HEK293 (cell line): ENCODE data around the gene COMP.
A peak's percentile ranks its signal among the peaks of the same experiment; 100 is the strongest.

Source experiments
- GLI4 ChIP-seq: fragments of 450-650 bp; formaldehyde crosslinking; IDR thresholded peaks from 2 replicates; pipeline ENCODE4 v1.5.1; 2016; ENCODE audit warnings: missing biosample characterization, missing genetic modification characterization
- HOXC10 ChIP-seq: sonication (generic); formaldehyde crosslinking; IDR thresholded peaks from 2 replicates; pipeline ENCODE4 v1.8.1; 2023; ENCODE audit warnings: mild to moderate bottlenecking, missing genetic modification reagents
- OSR2 ChIP-seq: fragments of 450-650 bp; formaldehyde crosslinking; IDR thresholded peaks from 2 replicates; pipeline ENCODE4 v1.5.1; 2016; ENCODE audit warnings: missing biosample characterization, missing genetic modification characterization
- PRDM10 ChIP-seq: fragments of 450-650 bp; formaldehyde crosslinking; IDR thresholded peaks from 2 replicates; pipeline ENCODE4 v1.5.1; 2016; ENCODE audit warnings: missing biosample characterization, missing genetic modification characterization
- REPIN1 ChIP-seq: fragments of 450-650 bp; formaldehyde crosslinking; IDR thresholded peaks from 2 replicates; pipeline ENCODE4 v1.5.1; 2017; ENCODE audit warnings: missing biosample characterization, missing genetic modification characterization, low read depth
- TRIM28 ChIP-seq: IDR thresholded peaks from 2 replicates; pipeline ENCODE4 v1.6.1; 2011; ENCODE audit warnings: low read length, control low read depth, borderline replicate concordance
- ZBTB49 ChIP-seq: fragments of 450-650 bp; formaldehyde crosslinking; IDR thresholded peaks from 2 replicates; pipeline ENCODE4 v1.5.1; 2016; ENCODE audit warnings: missing biosample characterization, missing genetic modification characterization, low read depth
- ZBTB6 ChIP-seq: fragments of 450-650 bp; formaldehyde crosslinking; IDR thresholded peaks from 2 replicates; pipeline ENCODE4 v1.5.1; 2017; ENCODE audit warnings: missing biosample characterization, missing genetic modification characterization
- ZNF146 ChIP-seq: fragments of 450-650 bp; formaldehyde crosslinking; IDR thresholded peaks from 2 replicates; pipeline ENCODE4 v1.5.1; 2016; ENCODE audit warnings: missing biosample characterization, missing genetic modification characterization
- ZNF16 ChIP-seq: fragments of 450-650 bp; formaldehyde crosslinking; IDR thresholded peaks from 2 replicates; pipeline ENCODE4 v1.5.1; 2016; ENCODE audit warnings: low read depth, missing biosample characterization, missing genetic modification characterization
- ZNF184 ChIP-seq: fragments of 450-650 bp; IDR thresholded peaks from 2 replicates; pipeline ENCODE4 v1.5.1; 2018; ENCODE audit warnings: missing biosample characterization, mild to moderate bottlenecking, missing genetic modification characterization
- ZNF202 ChIP-seq: fragments of 450-650 bp; formaldehyde crosslinking; IDR thresholded peaks from 2 replicates; pipeline ENCODE4 v1.5.1; 2016; ENCODE audit warnings: missing biosample characterization, missing genetic modification characterization, borderline replicate concordance
- ZNF280C ChIP-seq: fragments of 450-650 bp; formaldehyde crosslinking; IDR thresholded peaks from 2 replicates; pipeline ENCODE4 v1.5.1; 2016; ENCODE audit warnings: missing biosample characterization, missing genetic modification characterization
- ZNF37A ChIP-seq: fragments of 450-650 bp; IDR thresholded peaks from 2 replicates; pipeline ENCODE4 v1.5.1; 2018; ENCODE audit warnings: missing biosample characterization, missing genetic modification characterization
- ZNF488 ChIP-seq: fragments of 450-650 bp; formaldehyde crosslinking; IDR thresholded peaks from 2 replicates; pipeline ENCODE4 v1.5.1; 2016; ENCODE audit warnings: missing biosample characterization, missing genetic modification characterization
- ZNF510 ChIP-seq: fragments of 450-650 bp; formaldehyde crosslinking; IDR thresholded peaks from 2 replicates; pipeline ENCODE4 v1.5.1; 2018; ENCODE audit warnings: mild to moderate bottlenecking, missing genetic modification characterization, missing biosample characterization; ENCODE audit not compliant: insufficient replicate concordance
- ZNF548 ChIP-seq: fragments of 450-650 bp; formaldehyde crosslinking; IDR thresholded peaks from 2 replicates; pipeline ENCODE4 v1.5.1; 2016; ENCODE audit warnings: missing biosample characterization, missing genetic modification characterization
- ZNF560 ChIP-seq: fragments of 450-650 bp; formaldehyde crosslinking; IDR thresholded peaks from 2 replicates; pipeline ENCODE4 v1.5.1; 2017; ENCODE audit warnings: missing biosample characterization, missing genetic modification characterization, borderline replicate concordance
- ZNF596 ChIP-seq: fragments of 450-650 bp; IDR thresholded peaks from 2 replicates; pipeline ENCODE4 v1.5.0; 2018; ENCODE audit warnings: missing biosample characterization, mild to moderate bottlenecking, missing genetic modification characterization, moderate library complexity
- ZNF660 ChIP-seq: fragments of 450-650 bp; IDR thresholded peaks from 2 replicates; pipeline ENCODE4 v1.5.1; 2018; ENCODE audit warnings: missing biosample characterization, mild to moderate bottlenecking, missing genetic modification characterization
- ZNF664 ChIP-seq: fragments of 450-650 bp; formaldehyde crosslinking; IDR thresholded peaks from 2 replicates; pipeline ENCODE4 v1.5.1; 2016; ENCODE audit warnings: missing biosample characterization, missing genetic modification characterization
- ZNF747 ChIP-seq: fragments of 450-650 bp; formaldehyde crosslinking; IDR thresholded peaks from 2 replicates; pipeline ENCODE4 v1.5.1; 2016; ENCODE audit warnings: missing biosample characterization, missing genetic modification characterization
- ZSCAN16 ChIP-seq: fragments of 450-650 bp; formaldehyde crosslinking; IDR thresholded peaks from 2 replicates; pipeline ENCODE4 v1.5.1; 2016; ENCODE audit warnings: missing biosample characterization, missing genetic modification characterization
- ZSCAN18 ChIP-seq: fragments of 450-650 bp; formaldehyde crosslinking; IDR thresholded peaks from 2 replicates; pipeline ENCODE4 v1.5.1; 2016; ENCODE audit warnings: missing biosample characterization, missing genetic modification characterization
- ZSCAN30 ChIP-seq: fragments of 450-650 bp; IDR thresholded peaks from 2 replicates; pipeline ENCODE4 v1.5.1; 2018; ENCODE audit warnings: missing biosample characterization, mild to moderate bottlenecking, missing genetic modification characterization, moderate library complexity
- ZSCAN4 ChIP-seq: fragments of 450-650 bp; formaldehyde crosslinking; IDR thresholded peaks from 2 replicates; pipeline ENCODE4 v1.5.1; 2017; ENCODE audit warnings: missing biosample characterization, missing genetic modification characterization

COMP gene

GRCh38 chr19:18831524-18832305 is 40.6 kb upstream of the COMP start, which contains the start of gene UPF1 (continued):
- TF ChIP-seq REPIN1, result no peak
- TF ChIP-seq ZNF747, result no peak
- no peak for TF ChIP-seq ZNF16 (tag by site-specific recombination)
- no peak for TF ChIP-seq HOXC10 (CRISPR knock-in tag)
- no peak for TF ChIP-seq ZSCAN18 (tag by site-specific recombination)
- TF ChIP-seq ZNF664 (tag by site-specific recombination), result peak; percentile 96
- TF ChIP-seq ZNF37A (tag by site-specific recombination), result 0 out of 2 replicates have a peak, but pooled peaks have one; percentile 26
- no peak for TF ChIP-seq ZNF560 (tag by site-specific recombination)
- TF ChIP-seq GLI4 (tag by site-specific recombination), result no peak
- no peak for TF ChIP-seq TRIM28
- TF ChIP-seq ZSCAN30 (tag by site-specific recombination), result peak; percentile 15
- TF ChIP-seq ZSCAN4 (tag by site-specific recombination), result no peak
- TF ChIP-seq ZNF548, result no peak
- TF ChIP-seq ZNF510, result no peak
- no peak for TF ChIP-seq ZNF280C
- peak; percentile 74; the same call in 1 of the 2 replicates for TF ChIP-seq ZNF660
- TF ChIP-seq ZNF596 (tag by site-specific recombination), result no peak
- TF ChIP-seq ZNF202 (tag by site-specific recombination), result no peak
- TF ChIP-seq OSR2, result no peak
- no peak for TF ChIP-seq ZNF146
- TF ChIP-seq ZNF488, result no peak
- no peak for TF ChIP-seq ZBTB49 (tag by site-specific recombination)
- TF ChIP-seq ZSCAN16 (tag by site-specific recombination), result no peak
- TF ChIP-seq PRDM10 (tag by site-specific recombination), result peak; percentile 66
- TF ChIP-seq ZBTB6 (tag by site-specific recombination), result no peak
- TF ChIP-seq ZNF184 (tag by site-specific recombination), result no peak; the same call in 1 of the 2 replicates
